SHP77 (cell line): ENCODE measurements around the gene TM4SF20.
A peak's percentile ranks its signal among the peaks of the same experiment; 100 is the strongest.
"Not testable (repeated sequence)": the region's sequence is repeated elsewhere in the genome, so short reads cannot be mapped to it uniquely, and the experiment has no call there.

Experiments
- DNase-seq, 2 experiments: peaks; one replicate each; lab custom pipeline; 2025; lab: John Stamatoyannopoulos, UW

Gene TM4SF20

GRCh38 chr2:227367427-227367795 is 11.7 kb downstream of the TM4SF20 start:
- no peak for DNase-seq

GRCh38 chr2:227366769-227367426 is 12.2 kb downstream of the TM4SF20 start:
- DNase-seq = no peak

GRCh38 chr2:227365833-227366232 is 13.3 kb downstream of the TM4SF20 start:
- no peak for DNase-seq

GRCh38 chr2:227364585-227365263 is 14.4 kb downstream of the TM4SF20 start:
- not testable (repeated sequence) for DNase-seq

- no peak for DNase-seq
These were observed 15.3 kb downstream of the TM4SF20 start for GRCh38 chr2:227363756-227364155.

- DNase-seq = no peak
These were observed 18.8 kb downstream of the TM4SF20 start for GRCh38 chr2:227360351-227360750.

GRCh38 chr2:227351639-227352038 is 27.5 kb downstream of the TM4SF20 start:
- DNase-seq = no peak

- no peak for DNase-seq
These were observed 29.0 kb downstream of the TM4SF20 start for GRCh38 chr2:227349989-227350612.

GRCh38 chr2:227348324-227348723 is 30.8 kb downstream of the TM4SF20 start:
- no peak for DNase-seq

GRCh38 chr2:227347117-227347516 is 32.0 kb downstream of the TM4SF20 start:
- no peak for DNase-seq

- DNase-seq = no peak
These were observed 34.9 kb downstream of the TM4SF20 start for GRCh38 chr2:227344231-227344630.

- DNase-seq = no peak
These were observed 37.6 kb downstream of the TM4SF20 start for GRCh38 chr2:227341553-227341952.

GRCh38 chr2:227340106-227340505 is 39.0 kb downstream of the TM4SF20 start:
- no peak for DNase-seq

- DNase-seq = no peak
These were observed 40.0 kb downstream of the TM4SF20 start for GRCh38 chr2:227339098-227339599.

- DNase-seq = no peak
These were observed 41.7 kb downstream of the TM4SF20 start for GRCh38 chr2:227337442-227337841.

- no peak for DNase-seq
These were observed 43.4 kb downstream of the TM4SF20 start for GRCh38 chr2:227335713-227336112.

GRCh38 chr2:227326783-227327182 is 52.3 kb downstream of the TM4SF20 start:
- no peak for DNase-seq

GRCh38 chr2:227325839-227326195 is 53.3 kb downstream of the TM4SF20 start:
- peak; percentile 3 to 23 for DNase-seq

- peak; percentile 85 to 93 for DNase-seq
These were observed 53.9 kb downstream of the TM4SF20 start, which contains the start of gene MFF for GRCh38 chr2:227324995-227325838. Gene MFF, plus strand, starts transcription at chr2:227325251. Its CDS starts 5,415 bp downstream, at chr2:227330666.

- DNase-seq = peak; percentile 13 to 63
These were observed 54.5 kb downstream of the TM4SF20 start for GRCh38 chr2:227324642-227324994.

- no peak for DNase-seq
These were observed 55.3 kb downstream of the TM4SF20 start for GRCh38 chr2:227323818-227324217.

- DNase-seq = no peak
These were observed 56.4 kb downstream of the TM4SF20 start for GRCh38 chr2:227322530-227323205.
